CD4-positive, alpha-beta T cell (primary cell): ENCODE measurements around the gene SHISA4. TPM values are rescaled to one million over a fixed set of nuclear protein-coding genes. Genes with fewer than 3 reads are reported as not detected.

Experiments used
- ATAC-seq: fragments of 200-7000 bp; cut with Tn5 transposase; one replicate; pipeline ENCODE4 v1.10.0; 2022; ENCODE audit warnings: mild to moderate bottlenecking; ENCODE audit not compliant: poor library complexity
- CTCF ChIA-PET: fragments of 350-600 bp; sonication (Branson Sonifier 250); formaldehyde crosslinking; loops from one replicate; lab custom pipeline; 2021; ENCODE audit warnings: antibody characterized with exemption, inconsistent platforms; lab: Charles Lee
- POLR2A ChIA-PET: fragments of 350-600 bp; sonication (Branson Sonifier 250); formaldehyde crosslinking; loops from one replicate; lab custom pipeline; 2021; ENCODE audit warnings: antibody characterized with exemption, inconsistent platforms; lab: Charles Lee
- DNase-seq, 14 experiments: peaks; one replicate each; pipeline ENCODE4 v3.0.0-alpha.2; 2013 to 2020; ENCODE audit warnings: mixed read lengths in 2 of 14
- H3K27ac ChIP-seq, 2 donors: one replicate each; pipeline versions ENCODE4 v1.5.1 to v1.7.0; 2013; ENCODE audit warnings: low read length in 2 of 2, low read depth in 1 of 2, mild to moderate bottlenecking in 1 of 2
- H3K27me3 ChIP-seq, 2 experiments: 1 replicate in 1 of 2; 2 replicates in 1 of 2; pipeline versions ENCODE4 v1.6.1 to v1.7.0; 2013; ENCODE audit warnings: low read length in 2 of 2, control low read depth in 1 of 2, mild to moderate bottlenecking in 1 of 2, moderate library complexity in 1 of 2; ENCODE audit not compliant: insufficient read depth in 2 of 2, control insufficient read depth in 1 of 2
- H3K36me3 ChIP-seq: one replicate; pipeline ENCODE4 v1.6.1; 2013; ENCODE audit warnings: low read length, control low read depth; ENCODE audit not compliant: insufficient read depth
- H3K4me1 ChIP-seq: one replicate; pipeline ENCODE4 v1.6.1; 2013; ENCODE audit warnings: low read length, control low read depth; ENCODE audit not compliant: insufficient read depth
- H3K4me3 ChIP-seq: one replicate; pipeline ENCODE4 v1.5.1; 2013; ENCODE audit warnings: mild to moderate bottlenecking, low read length, moderate library complexity
- H3K9me3 ChIP-seq, 2 experiments: 1 replicate in 1 of 2; 2 replicates in 1 of 2; pipeline versions ENCODE4 v1.6.1 to v1.7.0; 2013; ENCODE audit warnings: low read length in 2 of 2, mild to moderate bottlenecking in 2 of 2, control low read depth in 1 of 2, moderate library complexity in 1 of 2; ENCODE audit not compliant: control insufficient read depth in 1 of 2, insufficient read depth in 1 of 2
- H3K27ac Mint-ChIP-seq: one replicate; pipeline ENCODE4 v1.8.0; 2020; ENCODE audit warnings: mixed read lengths
- H3K27me3 Mint-ChIP-seq: one replicate; pipeline ENCODE4 v1.8.0; 2021; ENCODE audit warnings: mixed read lengths
- H3K36me3 Mint-ChIP-seq: one replicate; pipeline ENCODE4 v1.8.0; 2021; ENCODE audit warnings: low read depth, mixed read lengths
- H3K4me1 Mint-ChIP-seq: one replicate; pipeline ENCODE4 v1.8.0; 2021; ENCODE audit warnings: low read depth, mixed read lengths
- H3K4me3 Mint-ChIP-seq: one replicate; pipeline ENCODE4 v1.8.0; 2020; ENCODE audit warnings: mild to moderate bottlenecking, mixed read lengths
- H3K9me3 Mint-ChIP-seq: one replicate; pipeline ENCODE4 v1.8.0; 2020; ENCODE audit warnings: mixed read lengths
- CTCF ChIP-seq: fragments of 200-600 bp; IDR thresholded peaks from one replicate; pipeline ENCODE4 v1.8.0; 2022; ENCODE audit warnings: antibody characterized with exemption, mild to moderate bottlenecking
- intact Hi-C, 2 experiments: fragments of 100-400 bp; cut with DNase I in 1 of 2; cut with micrococcal nuclease in 1 of 2; formaldehyde crosslinking; loops; one replicate each; pipeline versions ENCODE4 v1.15.1 to v1.9.0; 2023 to 2025; cut with DNase I, micrococcal nuclease
- total RNA-seq, 174 experiments: library from RNA in 2 of 174; stranded (reverse) in 2 of 174; gene quantifications; one replicate each; pipeline ENCODE4 v1.2.3 and lab custom pipeline; 2021 to 2026

Gene SHISA4
- total RNA-seq, 2 experiments from 2014 or later: 0.19 TPM; not detected in 1

- intact Hi-C loops: no loop called here
- CTCF ChIA-PET: no interaction called here
Observed at GRCh38 chr1:201891451-201892045, 2.9 kb downstream of the SHISA4 start.

GRCh38 chr1:201892211-201892610 lies 3.5 kb downstream of the SHISA4 start:
- peaks cover 34 to 50% of the 10 kb centered on the region in 2 experiments for H3K27me3 ChIP-seq
- CTCF ChIA-PET: no interaction called here

More at GRCh38 chr1:201891451-201892045, 2.9 kb downstream of the SHISA4 start:
- TF ChIP-seq CTCF: no peak
- Mint-ChIP-seq H3K4me3 (no peak overlapping the region), H3K9me3 (no peaks in the 10 kb centered on the region), H3K27me3 (peaks cover 72% of the 10 kb centered on the region), H3K4me1 (peaks cover 12% of the 10 kb centered on the region), H3K27ac (no peak overlapping the region), H3K36me3 (no peaks in the 10 kb centered on the region)
- ATAC-seq (no peak), DNase-seq (no peak)
- Histone ChIP-seq H3K27me3 (peaks cover 35 to 51% of the 10 kb centered on the region in 2 experiments), H3K4me3 (no peak overlapping the region), H3K27ac (no peak overlapping the region), H3K36me3 (no peaks in the 10 kb centered on the region), H3K9me3 (peaks cover 0 to 20% of the 10 kb centered on the region in 2 experiments), H3K4me1 (peaks cover 24% of the 10 kb centered on the region)
- POLR2A ChIA-PET: no interaction called here

GRCh38 chr1:201893431-201893830 lies 4.7 kb downstream of the SHISA4 start:
- intact Hi-C loops: no loop called here
- H3K27me3 ChIP-seq: peaks cover 23 to 40% of the 10 kb centered on the region in 2 experiments
- H3K4me3 ChIP-seq: no peak overlapping the region
- no peaks in the 10 kb centered on the region for H3K9me3 Mint-ChIP-seq
- no peak overlapping the region for H3K27ac ChIP-seq
- peaks cover 12% of the 10 kb centered on the region for H3K4me1 Mint-ChIP-seq
- H3K4me1 ChIP-seq: peaks cover 21% of the 10 kb centered on the region
- H3K9me3 ChIP-seq: peaks cover 0 to 15% of the 10 kb centered on the region in 2 experiments
- ChIA-PET POLR2A (no interaction called here), CTCF (no interaction called here)
- TF ChIP-seq CTCF: no peak
- H3K36me3 Mint-ChIP-seq: no peaks in the 10 kb centered on the region
- no peak for ATAC-seq
- H3K36me3 ChIP-seq: no peaks in the 10 kb centered on the region
- H3K4me3 Mint-ChIP-seq: no peak overlapping the region
- DNase-seq: no peak
- peaks cover 57% of the 10 kb centered on the region for H3K27me3 Mint-ChIP-seq
- no peak overlapping the region for H3K27ac Mint-ChIP-seq

More at GRCh38 chr1:201892211-201892610, 3.5 kb downstream of the SHISA4 start:
- POLR2A ChIA-PET: no interaction called here
- Histone ChIP-seq H3K4me3 (no peak overlapping the region), H3K27ac (no peak overlapping the region), H3K4me1 (peaks cover 24% of the 10 kb centered on the region), H3K36me3 (no peaks in the 10 kb centered on the region), H3K9me3 (peaks cover 0 to 20% of the 10 kb centered on the region in 2 experiments)
- Mint-ChIP-seq H3K4me1 (peaks cover 12% of the 10 kb centered on the region), H3K27me3 (peaks cover 66% of the 10 kb centered on the region), H3K27ac (no peak overlapping the region), H3K9me3 (no peaks in the 10 kb centered on the region), H3K36me3 (no peaks in the 10 kb centered on the region), H3K4me3 (no peak overlapping the region)
- ATAC-seq (no peak), DNase-seq (no peak)
- TF ChIP-seq CTCF: no peak
- intact Hi-C loops: no loop called here
